ENCODE data around the gene DDB1.

Gene DDB1

DNA sequence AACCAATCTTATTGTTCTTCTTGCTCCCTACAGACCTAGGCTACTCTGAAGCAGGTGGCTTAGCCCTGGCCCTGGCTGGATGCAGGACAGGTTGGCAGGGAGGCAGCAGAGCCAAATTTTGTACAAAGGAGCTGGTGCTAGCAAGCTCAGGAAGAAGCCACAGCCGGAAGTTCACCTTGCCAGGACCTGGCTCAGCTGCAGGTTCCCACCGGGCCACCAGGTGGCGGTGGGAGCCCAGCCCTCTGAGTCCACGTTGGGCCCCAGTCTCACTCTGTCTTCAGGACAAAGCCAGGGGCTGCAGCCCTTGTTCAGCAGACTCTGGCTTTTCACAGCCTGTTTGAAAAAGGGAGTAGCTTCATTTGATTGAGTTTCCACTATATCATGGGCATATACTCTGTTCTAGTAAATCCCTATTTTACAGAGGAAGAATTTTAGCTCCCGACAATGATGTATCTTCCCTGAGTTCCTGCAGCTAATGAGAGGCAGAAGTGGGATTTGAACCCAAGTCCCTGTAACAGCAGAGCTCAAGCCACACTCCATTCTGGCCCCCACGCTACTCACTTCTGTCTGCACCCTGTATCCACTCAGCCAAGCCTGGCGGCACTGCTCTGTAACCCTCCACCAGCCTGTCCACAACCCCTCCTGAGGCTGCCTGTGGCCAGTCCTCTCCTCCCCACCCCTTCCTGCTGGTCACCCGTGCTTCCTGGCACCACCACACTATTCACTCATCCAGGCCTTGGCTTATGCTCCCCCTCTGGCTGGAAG lies 3.4 kb upstream of the DDB1 start:
- no peak for FAIRE-seq
- no peak for TF ChIP-seq POLR2A (IDR thresholded peaks at IDR 0.05; ENCODE audit: low read depth, low read length)
- DNase-seq (ENCODE audit: insufficient read length, low spot score), result peak; percentile 83

DNA sequence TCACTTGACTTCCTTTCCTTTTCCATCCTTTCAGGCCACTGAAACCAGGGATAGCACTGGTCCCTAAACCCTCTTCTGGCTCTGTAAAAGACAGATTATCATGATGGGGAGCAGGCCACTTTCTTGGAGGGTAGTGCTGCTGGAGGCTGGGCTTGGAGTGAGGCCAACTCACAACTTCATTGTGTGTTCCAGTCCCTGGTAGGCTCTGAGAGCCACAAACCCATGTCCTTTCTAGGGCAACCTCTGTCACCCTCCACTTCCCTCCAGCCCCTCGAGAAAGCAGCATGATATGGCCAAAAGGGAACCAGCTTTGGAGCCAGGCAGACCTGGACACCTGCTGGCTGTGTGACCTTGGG lies 2.4 kb upstream of the DDB1 start:
- DNase-seq (ENCODE audit: insufficient read length, low spot score) (no peak), FAIRE-seq (no peak)
- no peak for TF ChIP-seq POLR2A (IDR thresholded peaks at IDR 0.05; ENCODE audit: low read depth, low read length)

GRCh38 chr11:61334434-61335354 lies 1.8 kb upstream of the DDB1 start:
- FAIRE-seq, result no peak
- TF ChIP-seq POLR2A (IDR thresholded peaks at IDR 0.05; ENCODE audit: low read depth, low read length), result no peak; the same call in 1 of the 2 replicates
- peak; percentile 51 for DNase-seq (ENCODE audit: insufficient read length, low spot score)

DNA sequence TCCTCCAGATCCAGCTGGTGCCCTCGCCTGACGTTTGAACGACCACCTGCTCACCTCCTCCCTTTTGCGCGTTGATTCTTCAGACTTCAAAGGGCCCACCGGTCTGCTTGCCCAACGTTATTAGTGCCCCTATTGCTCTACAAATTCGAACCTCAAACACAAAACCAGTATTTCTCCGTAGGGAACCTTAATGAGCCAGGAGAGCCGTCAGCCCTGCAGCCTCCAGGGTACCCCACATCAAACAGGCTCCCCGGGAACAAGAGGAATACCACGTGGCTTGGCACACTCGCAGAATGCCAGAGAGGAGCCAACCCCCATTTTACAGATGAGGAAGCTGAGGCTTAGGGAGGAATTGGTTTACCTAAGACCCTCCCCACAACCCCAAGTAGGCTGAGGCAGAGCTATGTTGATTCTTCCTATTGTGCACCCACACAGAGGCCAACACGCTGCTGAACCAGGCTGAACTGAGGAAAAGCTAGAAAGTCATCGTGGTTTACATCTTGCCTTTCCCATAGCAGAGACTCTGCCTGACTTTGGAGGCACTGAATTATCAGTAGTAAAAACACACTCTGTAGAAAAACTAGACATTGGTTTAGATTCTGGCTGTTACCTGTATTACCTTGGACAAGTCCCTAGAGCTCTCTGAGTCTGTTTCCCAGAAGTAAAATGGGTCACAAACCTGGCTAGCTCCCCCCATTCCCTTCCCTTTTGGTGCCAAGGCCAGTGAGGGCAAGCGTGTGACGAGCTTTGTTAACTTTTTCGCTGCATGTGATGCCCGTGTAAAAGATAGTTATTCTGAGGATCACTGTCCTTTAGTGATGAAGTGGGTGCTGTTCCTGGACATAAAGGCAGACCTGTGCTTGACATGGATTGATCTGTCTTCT lies 887 bp upstream of the DDB1 start:
- DNase-seq (ENCODE audit: insufficient read length, low spot score) (no peak), FAIRE-seq (no peak)
- TF ChIP-seq POLR2A (IDR thresholded peaks at IDR 0.05; ENCODE audit: low read depth, low read length), result no peak

GRCh38 chr11:61332281-61332796 lies 566 bp downstream of the DDB1 start:
- FAIRE-seq (no peak), DNase-seq (ENCODE audit: insufficient read length, low spot score) (no peak)
- no peak for TF ChIP-seq POLR2A (IDR thresholded peaks at IDR 0.05; ENCODE audit: low read depth, low read length)

DNA sequence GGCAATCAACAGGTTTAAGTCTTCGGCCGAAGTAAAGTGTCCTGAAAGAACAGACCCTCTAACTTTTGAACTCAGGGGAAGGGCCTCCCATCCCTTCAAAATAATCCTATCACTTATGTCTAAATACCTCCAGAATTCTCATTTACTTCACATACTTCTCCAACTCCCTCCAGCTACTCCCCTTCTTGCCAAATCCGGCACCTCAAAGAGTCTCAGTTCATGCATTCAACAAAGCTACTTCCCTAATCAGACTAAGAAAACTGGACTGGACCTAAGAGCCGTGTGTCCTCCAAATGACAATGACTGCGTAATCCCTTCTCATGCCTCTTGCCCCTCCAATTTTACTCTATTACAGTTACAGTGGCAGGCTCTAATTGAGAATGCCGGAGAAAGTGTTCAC lies 1.3 kb downstream of the DDB1 start:
- FAIRE-seq (no peak), DNase-seq (ENCODE audit: insufficient read length, low spot score) (no peak)
- TF ChIP-seq POLR2A (IDR thresholded peaks at IDR 0.05; ENCODE audit: low read depth, low read length), result no peak

GRCh38 chr11:61329871-61330270 lies 3.0 kb downstream of the DDB1 start:
- TF ChIP-seq POLR2A (IDR thresholded peaks at IDR 0.05; ENCODE audit: low read depth, low read length), result no peak
- no peak for DNase-seq (ENCODE audit: insufficient read length, low spot score)
- FAIRE-seq, result no peak

DNA sequence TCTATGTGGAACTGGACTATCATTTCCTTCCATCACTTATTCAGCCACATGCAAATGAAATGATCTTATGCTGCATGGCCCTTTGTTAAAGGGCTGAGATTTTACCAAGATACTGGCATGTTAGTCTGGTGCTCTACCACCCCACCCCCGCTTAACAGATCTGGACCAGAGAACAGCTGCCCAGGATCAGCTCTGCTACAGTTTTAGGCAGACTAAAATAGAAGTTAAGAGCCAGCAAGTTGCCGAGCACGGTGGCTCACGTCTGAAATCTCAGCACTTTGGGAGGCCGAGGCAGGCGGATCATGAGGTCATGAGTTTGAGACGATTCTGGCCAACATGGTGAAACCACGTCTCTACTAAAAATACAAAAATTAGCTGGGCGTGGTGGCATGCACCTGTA lies 4.6 kb downstream of the DDB1 start:
- no peak for TF ChIP-seq POLR2A (IDR thresholded peaks at IDR 0.05; ENCODE audit: low read depth, low read length)
- no peak for DNase-seq (ENCODE audit: insufficient read length, low spot score)
- FAIRE-seq, result no peak

DNA sequence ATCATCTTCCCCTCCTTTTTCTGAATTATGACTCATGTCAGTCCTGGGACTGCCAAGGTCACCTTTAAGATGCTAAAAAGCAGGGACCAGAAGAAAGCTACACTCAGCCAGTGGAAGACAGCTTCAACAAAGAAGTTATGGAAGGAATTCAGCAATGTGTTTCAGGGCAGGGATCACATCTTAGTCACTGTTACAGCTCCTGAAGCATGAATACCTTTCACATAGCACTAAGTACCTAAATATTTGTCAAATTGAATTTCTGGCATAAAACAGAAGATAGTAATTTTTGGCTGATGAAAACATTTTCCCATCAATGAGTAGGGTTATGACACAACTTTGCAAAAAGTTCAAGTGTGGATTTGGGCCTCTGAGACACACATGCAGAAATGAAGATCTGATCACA lies 5.2 kb downstream of the DDB1 start:
- no peak for DNase-seq (ENCODE audit: insufficient read length, low spot score)
- TF ChIP-seq POLR2A (IDR thresholded peaks at IDR 0.05; ENCODE audit: low read depth, low read length), result no peak
- FAIRE-seq, result no peak

GRCh38 chr11:61325649-61326414 lies 7.1 kb downstream of the DDB1 start:
- no peak for DNase-seq (ENCODE audit: insufficient read length, low spot score)
- no peak for TF ChIP-seq POLR2A (IDR thresholded peaks at IDR 0.05; ENCODE audit: low read depth, low read length)
- FAIRE-seq, result no peak

DNA sequence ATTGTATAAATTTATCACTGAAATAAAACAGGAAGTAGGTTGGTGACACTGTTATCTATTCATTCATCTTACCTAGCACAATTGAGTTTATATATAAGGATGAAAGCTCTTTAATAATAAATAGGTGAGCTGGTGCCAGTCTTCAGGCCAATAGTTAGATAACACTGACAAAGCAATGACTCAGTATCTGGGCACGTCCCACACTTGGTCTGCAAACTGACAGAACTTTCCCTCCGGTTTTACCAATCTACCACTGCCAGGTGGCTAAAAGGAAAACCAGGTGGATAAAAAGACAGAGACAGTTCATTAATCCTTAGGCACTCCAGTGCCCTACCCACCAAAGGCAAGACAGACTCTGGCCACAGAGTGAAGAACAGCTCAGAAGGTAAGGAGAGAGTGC lies 17.6 kb downstream of the DDB1 start:
- DNase-seq (ENCODE audit: insufficient read length, low spot score), result no peak
- TF ChIP-seq POLR2A (IDR thresholded peaks at IDR 0.05; ENCODE audit: low read depth, low read length), result no peak
- FAIRE-seq, result no peak

DNA sequence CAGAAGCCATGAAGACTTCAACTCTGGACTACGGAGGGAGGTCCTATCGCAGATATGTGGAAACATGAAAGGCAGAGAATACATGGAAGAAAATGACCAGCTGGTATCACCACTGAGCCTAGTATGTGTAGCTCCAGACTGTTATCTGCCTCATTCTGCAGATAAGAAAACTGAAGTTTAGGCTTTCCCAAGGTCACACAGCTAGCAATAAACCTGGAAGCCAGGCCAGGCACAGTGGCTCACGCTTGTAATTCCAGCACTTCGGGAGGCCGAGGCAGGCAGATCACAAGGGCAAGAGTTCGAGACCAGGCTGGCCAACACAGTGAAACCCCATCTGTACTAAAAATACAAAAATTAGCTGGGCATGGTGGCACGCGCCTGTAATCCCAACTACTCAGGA lies 22.2 kb downstream of the DDB1 start:
- no peak for DNase-seq (ENCODE audit: insufficient read length, low spot score)
- FAIRE-seq, result no peak
- TF ChIP-seq POLR2A (IDR thresholded peaks at IDR 0.05; ENCODE audit: low read depth, low read length), result no peak

DNA sequence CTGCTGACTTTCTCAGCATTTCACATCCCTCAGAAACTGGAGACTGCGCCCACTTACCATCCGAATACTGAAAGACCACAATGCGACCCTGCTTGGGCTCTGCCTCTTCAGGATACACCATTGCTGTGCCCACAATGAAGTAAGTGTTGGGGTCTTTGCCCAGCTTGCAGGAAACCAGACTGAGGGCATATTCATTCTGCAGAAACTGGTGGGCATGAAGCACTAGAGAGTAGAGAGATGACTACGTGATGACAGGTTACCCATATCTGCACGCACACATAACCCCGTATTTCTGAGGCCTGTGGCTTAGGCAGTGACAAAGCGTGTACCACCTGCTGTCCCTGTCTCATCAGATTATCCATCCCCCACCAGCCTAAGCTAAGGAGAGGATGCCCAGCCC lies 23.2 kb downstream of the DDB1 start:
- DNase-seq (ENCODE audit: insufficient read length, low spot score) (no peak), FAIRE-seq (no peak)
- no peak for TF ChIP-seq POLR2A (IDR thresholded peaks at IDR 0.05; ENCODE audit: low read depth, low read length)
